GM19452 (cell line): ENCODE data around the gene SLC16A1.
"Not testable (repeated sequence)": the region's sequence is repeated elsewhere in the genome, so short reads cannot be mapped to it uniquely, and the experiment has no call there.

Experiments
- ATAC-seq: cut with Tn5 transposase; IDR thresholded peaks from one replicate; pipeline ENCODE4 v1.9.1; 2021; ENCODE audit not compliant: unreplicated experiment

Gene SLC16A1

GRCh38 chr1:112927462-112927990 lies 28.5 kb downstream of the SLC16A1 start:
- ATAC-seq: no peak

- ATAC-seq: no peak
These were observed 29.1 kb downstream of the SLC16A1 start for GRCh38 chr1:112926858-112927257.

GRCh38 chr1:112925015-112925414 lies 31.0 kb downstream of the SLC16A1 start:
- ATAC-seq: no peak

GRCh38 chr1:112923959-112924349 lies 32.0 kb downstream of the SLC16A1 start:
- ATAC-seq: no peak

GRCh38 chr1:112923234-112923958 lies 32.6 kb downstream of the SLC16A1 start:
- no peak for ATAC-seq

- no peak for ATAC-seq
These were observed 44.3 kb downstream of the SLC16A1 start for GRCh38 chr1:112911506-112912220.

GRCh38 chr1:112909847-112910246 lies 46.1 kb downstream of the SLC16A1 start:
- no peak for ATAC-seq

GRCh38 chr1:112906150-112906698 lies 49.8 kb downstream of the SLC16A1 start:
- ATAC-seq: no peak

- ATAC-seq: no peak
These were observed 50.4 kb downstream of the SLC16A1 start for GRCh38 chr1:112905395-112906149.

- no peak for ATAC-seq
These were observed 51.1 kb downstream of the SLC16A1 start for GRCh38 chr1:112904831-112905261.

GRCh38 chr1:112904071-112904830 lies 51.7 kb downstream of the SLC16A1 start:
- no peak for ATAC-seq

GRCh38 chr1:112902221-112902620 lies 53.8 kb downstream of the SLC16A1 start:
- ATAC-seq: no peak

GRCh38 chr1:112901387-112901786 lies 54.6 kb downstream of the SLC16A1 start:
- ATAC-seq: no peak

GRCh38 chr1:112896783-112897182 lies 59.2 kb downstream of the SLC16A1 start:
- no peak for ATAC-seq

- no peak for ATAC-seq
These were observed 61.4 kb downstream of the SLC16A1 start for GRCh38 chr1:112894561-112895011.

- ATAC-seq: no peak
These were observed 62.0 kb downstream of the SLC16A1 start for GRCh38 chr1:112894010-112894292.

- ATAC-seq: no peak
These were observed 62.5 kb downstream of the SLC16A1 start for GRCh38 chr1:112893288-112894009.

- ATAC-seq: not testable (repeated sequence)
These were observed 66.1 kb downstream of the SLC16A1 start for GRCh38 chr1:112889906-112890305.

- ATAC-seq: no peak
These were observed 66.8 kb downstream of the SLC16A1 start for GRCh38 chr1:112889052-112889768.
